Measurements from ENCODE around the gene NTM. TPM values are rescaled to one million over a fixed set of nuclear protein-coding genes. Genes with fewer than 3 reads are reported as not detected.

NTM gene
- 10.3 TPM for total RNA-seq
- 0.92 TPM for polyA plus RNA-seq (ENCODE audit: insufficient read depth, low read depth, low replicate concordance)
- long read RNA-seq, donor 1, partial matches to known transcripts = 0 of 5 reads
- long read RNA-seq, donor 1, other reads (novel, unspliced or antisense) = 0 of 5 reads
- long read RNA-seq, donor 2, transcript NTM-206 (7 exons, 2,583 nt) = major isoform, 5 of 8 reads
- long read RNA-seq, donor 2, partial matches to known transcripts = 0 of 8 reads
- long read RNA-seq, donor 2, other reads (novel, unspliced or antisense) = 0 of 8 reads
- long read RNA-seq, donor 3, transcript NTM-221 (6 exons, 2,550 nt) = major isoform, 5 of 8 reads
- long read RNA-seq, donor 3, partial matches to known transcripts = 0 of 8 reads
- long read RNA-seq, donor 3, other reads (novel, unspliced or antisense) = 0 of 8 reads
- long read RNA-seq, donor 4, transcript NTM-206 (7 exons, 2,583 nt) = major isoform, 5 of 6 reads
- long read RNA-seq, donor 4, partial matches to known transcripts = 0 of 6 reads
- long read RNA-seq, donor 4, other reads (novel, unspliced or antisense) = 0 of 6 reads
- long read RNA-seq, donor 5, partial matches to known transcripts = 0 of 1 reads
- long read RNA-seq, donor 5, other reads (novel, unspliced or antisense) = 0 of 1 reads
- long read RNA-seq, donor 6, transcript NTM-206 (7 exons, 2,583 nt) = major isoform, 5 of 5 reads
- long read RNA-seq, donor 6, partial matches to known transcripts = 0 of 5 reads
- long read RNA-seq, donor 6, other reads (novel, unspliced or antisense) = 0 of 5 reads
- long read RNA-seq, donor 7, partial matches to known transcripts = 0 of 7 reads
- long read RNA-seq, donor 7, other reads (novel, unspliced or antisense) = 5 of 7 reads
- long read RNA-seq, donor 8, transcript NTM-206 (7 exons, 2,583 nt) = major isoform, 7 of 10 reads
- long read RNA-seq, donor 8, partial matches to known transcripts = 0 of 10 reads
- long read RNA-seq, donor 8, other reads (novel, unspliced or antisense) = 0 of 10 reads
- long read RNA-seq, donor 9, partial matches to known transcripts = 0 of 3 reads
- long read RNA-seq, donor 9, other reads (novel, unspliced or antisense) = 0 of 3 reads
- long read RNA-seq, donor 10, transcript NTM-206 (7 exons, 2,583 nt) = major isoform, 6 of 9 reads
- long read RNA-seq, donor 10, partial matches to known transcripts = 0 of 9 reads
- long read RNA-seq, donor 10, other reads (novel, unspliced or antisense) = 0 of 9 reads

- Histone ChIP-seq H3K4me3 (ENCODE audit: low read length in 3 of 3) (peak within 1 kb of the TSS in 2 of 3 donors; percentile 7 to 11), H3K9ac (ENCODE audit: low read length in 3 of 3) (no peak within 1 kb of the TSS), H3K27me3 (ENCODE audit: control insufficient read depth, insufficient read depth, low read length) (peaks cover 7% of the 10 kb centered on the region), H3K4me1 (ENCODE audit: control insufficient read depth in 2 of 3, insufficient read depth in 2 of 3, low read depth in 1 of 3, low read length in 3 of 3) (no peaks in the 10 kb centered on the region), H3K36me3 (ENCODE audit: control insufficient read depth in 2 of 3, insufficient read depth in 3 of 3, low read length in 3 of 3) (no peaks in the 10 kb centered on the region), H3K9me3 (ENCODE audit: control insufficient read depth in 2 of 3, insufficient read depth in 1 of 3, low read length in 3 of 3) (no peaks in the 10 kb centered on the region), H3K27ac (ENCODE audit: low read depth in 2 of 2, low read length in 2 of 2) (no peak within 1 kb of the TSS)
- peak; percentile 62 for FAIRE-seq
- DNase-seq = peak in 4 of 5 donors; percentile 62 to 77 (median 67)
- TF ChIP-seq CTCF (IDR thresholded peaks at IDR 0.05; ENCODE audit: borderline replicate concordance, extremely low read depth, insufficient read depth) = no peak
- intact Hi-C loops (cut with DNase I) = no loop called here
Measured at GRCh38 chr11:131370090-131370751, at the start of gene NTM. Gene NTM, plus strand, starts transcription at chr11:131370615.

- intact Hi-C loops (cut with DNase I) = no loop called here
- Histone ChIP-seq H3K4me1 (ENCODE audit: control insufficient read depth in 2 of 3, insufficient read depth in 2 of 3, low read depth in 1 of 3, low read length in 3 of 3) (no peaks in the 10 kb centered on the region), H3K4me3 (ENCODE audit: low read length in 3 of 3) (no peak overlapping the region), H3K9me3 (ENCODE audit: control insufficient read depth in 2 of 3, insufficient read depth in 1 of 3, low read length in 3 of 3) (peaks cover 0 to 1% (median 0%) of the 10 kb centered on the region in 3 donors), H3K27me3 (ENCODE audit: control insufficient read depth, insufficient read depth, low read length) (no peaks in the 10 kb centered on the region), H3K9ac (ENCODE audit: low read length in 3 of 3) (no peak overlapping the region), H3K27ac (ENCODE audit: low read depth in 2 of 2, low read length in 2 of 2) (no peak overlapping the region), H3K36me3 (ENCODE audit: control insufficient read depth in 2 of 3, insufficient read depth in 3 of 3, low read length in 3 of 3) (no peaks in the 10 kb centered on the region)
- peak in 3 of 5 donors; percentile 15 to 68 (median 68) for DNase-seq
- no peak for TF ChIP-seq CTCF (IDR thresholded peaks at IDR 0.05; ENCODE audit: borderline replicate concordance, extremely low read depth, insufficient read depth)
- no peak for FAIRE-seq
Measured at GRCh38 chr11:131324921-131325570, 45.4 kb upstream of the NTM start.

GRCh38 chr11:131326829-131327228 lies 43.6 kb upstream of the NTM start:
- no peak for TF ChIP-seq CTCF (IDR thresholded peaks at IDR 0.05; ENCODE audit: borderline replicate concordance, extremely low read depth, insufficient read depth)
- no peak overlapping the region for H3K27ac ChIP-seq (ENCODE audit: low read depth in 2 of 2, low read length in 2 of 2)
- intact Hi-C loops (cut with DNase I) = no loop called here
- no peak for DNase-seq
- peaks cover 0 to 1% (median 0%) of the 10 kb centered on the region in 3 donors for H3K9me3 ChIP-seq (ENCODE audit: control insufficient read depth in 2 of 3, insufficient read depth in 1 of 3, low read length in 3 of 3)
- H3K9ac ChIP-seq (ENCODE audit: low read length in 3 of 3) = no peak overlapping the region
- no peaks in the 10 kb centered on the region for H3K4me1 ChIP-seq (ENCODE audit: control insufficient read depth in 2 of 3, insufficient read depth in 2 of 3, low read depth in 1 of 3, low read length in 3 of 3)
- no peaks in the 10 kb centered on the region for H3K36me3 ChIP-seq (ENCODE audit: control insufficient read depth in 2 of 3, insufficient read depth in 3 of 3, low read length in 3 of 3)
- FAIRE-seq = no peak
- no peaks in the 10 kb centered on the region for H3K27me3 ChIP-seq (ENCODE audit: control insufficient read depth, insufficient read depth, low read length)
- no peak overlapping the region for H3K4me3 ChIP-seq (ENCODE audit: low read length in 3 of 3)
